ENCODE data around the gene MLH1.
"Not testable (repeated sequence)": the region's sequence is repeated elsewhere in the genome, so short reads cannot be mapped to it uniquely, and the experiment has no call there.

Gene MLH1

GRCh38 chr3:37055077-37055476 is 61.8 kb downstream of the MLH1 start:
- H3K36me3 ChIP-seq (ENCODE audit: control insufficient read depth, insufficient read depth, low read length), result peaks cover 90% of the 10 kb centered on the region

GRCh38 chr3:37056826-37057225 is 63.5 kb downstream of the MLH1 start:
- Histone ChIP-seq H3K9me3 (ENCODE audit: control insufficient read depth, low read length) (no peaks in the 10 kb centered on the region), H3K4me3 (ENCODE audit: extremely low read depth, insufficient read depth, low read length, poor library complexity, severe bottlenecking) (no peak overlapping the region), H3K4me1 (ENCODE audit: control insufficient read depth, insufficient read depth, low read length, poor library complexity, severe bottlenecking) (peaks cover 9% of the 10 kb centered on the region), H3K27ac (ENCODE audit: low read depth, low read length, severe bottlenecking) (no peak overlapping the region), H3K36me3 (ENCODE audit: control insufficient read depth, insufficient read depth, low read length) (peaks cover 88% of the 10 kb centered on the region)

More at GRCh38 chr3:37055077-37055476, 61.8 kb downstream of the MLH1 start:
- H3K9me3 ChIP-seq (ENCODE audit: control insufficient read depth, low read length); H3K4me3 ChIP-seq (ENCODE audit: extremely low read depth, insufficient read depth, low read length, poor library complexity, severe bottlenecking): not testable (repeated sequence)
- Histone ChIP-seq H3K4me1 (ENCODE audit: control insufficient read depth, insufficient read depth, low read length, poor library complexity, severe bottlenecking) (peaks cover 15% of the 10 kb centered on the region), H3K27ac (ENCODE audit: low read depth, low read length, severe bottlenecking) (peak overlapping the region; percentile 75)
- 91 to 97% methylated on average over 2 to 7 of the region's 8 CpGs for WGBS, 2 experiments (ENCODE audit: insufficient coverage in 2 of 2)

GRCh38 chr3:37058117-37058516 is 64.8 kb downstream of the MLH1 start:
- Histone ChIP-seq H3K9me3 (ENCODE audit: control insufficient read depth, low read length) (no peaks in the 10 kb centered on the region), H3K4me3 (ENCODE audit: extremely low read depth, insufficient read depth, low read length, poor library complexity, severe bottlenecking) (no peak overlapping the region), H3K36me3 (ENCODE audit: control insufficient read depth, insufficient read depth, low read length) (peaks cover 89% of the 10 kb centered on the region), H3K4me1 (ENCODE audit: control insufficient read depth, insufficient read depth, low read length, poor library complexity, severe bottlenecking) (peaks cover 9% of the 10 kb centered on the region), H3K27ac (ENCODE audit: low read depth, low read length, severe bottlenecking) (no peak overlapping the region)
- 96 to 100% methylated on average over 3 to 5 of the region's 5 CpGs for WGBS, 2 experiments (ENCODE audit: insufficient coverage in 2 of 2)

GRCh38 chr3:37064747-37065146 is 71.4 kb downstream of the MLH1 start:
- Histone ChIP-seq H3K36me3 (ENCODE audit: control insufficient read depth, insufficient read depth, low read length) (peaks cover 60% of the 10 kb centered on the region), H3K27ac (ENCODE audit: low read depth, low read length, severe bottlenecking) (no peak overlapping the region), H3K9me3 (ENCODE audit: control insufficient read depth, low read length) (no peaks in the 10 kb centered on the region), H3K4me1 (ENCODE audit: control insufficient read depth, insufficient read depth, low read length, poor library complexity, severe bottlenecking) (no peaks in the 10 kb centered on the region), H3K4me3 (ENCODE audit: extremely low read depth, insufficient read depth, low read length, poor library complexity, severe bottlenecking) (no peak overlapping the region)
- 87 to 94% methylated on average over 3 of the region's 3 CpGs for WGBS, 2 experiments (ENCODE audit: insufficient coverage in 2 of 2)

- Histone ChIP-seq H3K4me3 (ENCODE audit: extremely low read depth, insufficient read depth, low read length, poor library complexity, severe bottlenecking) (no peak overlapping the region), H3K36me3 (ENCODE audit: control insufficient read depth, insufficient read depth, low read length) (peaks cover 56% of the 10 kb centered on the region), H3K9me3 (ENCODE audit: control insufficient read depth, low read length) (no peaks in the 10 kb centered on the region), H3K27ac (ENCODE audit: low read depth, low read length, severe bottlenecking) (no peak overlapping the region), H3K4me1 (ENCODE audit: control insufficient read depth, insufficient read depth, low read length, poor library complexity, severe bottlenecking) (no peaks in the 10 kb centered on the region)
- WGBS, 2 experiments (ENCODE audit: insufficient coverage in 2 of 2), result 92 to 100% methylated on average over 1 to 2 of the region's 3 CpGs
Measured at GRCh38 chr3:37067577-37067976, 74.3 kb downstream of the MLH1 start.

GRCh38 chr3:37068031-37068430 is 74.7 kb downstream of the MLH1 start:
- H3K4me3 ChIP-seq (ENCODE audit: extremely low read depth, insufficient read depth, low read length, poor library complexity, severe bottlenecking), result no peak overlapping the region
- 80 to 100% methylated on average over 1 of the region's 1 CpG for WGBS, 2 experiments (ENCODE audit: insufficient coverage in 2 of 2)
- H3K27ac ChIP-seq (ENCODE audit: low read depth, low read length, severe bottlenecking), result no peak overlapping the region
- H3K4me1 ChIP-seq (ENCODE audit: control insufficient read depth, insufficient read depth, low read length, poor library complexity, severe bottlenecking), result no peaks in the 10 kb centered on the region
- no peaks in the 10 kb centered on the region for H3K9me3 ChIP-seq (ENCODE audit: control insufficient read depth, low read length)
- H3K36me3 ChIP-seq (ENCODE audit: control insufficient read depth, insufficient read depth, low read length), result peaks cover 56% of the 10 kb centered on the region

GRCh38 chr3:37071921-37072320 is 78.6 kb downstream of the MLH1 start:
- 88 to 100% methylated on average over 1 of the region's 3 CpGs for WGBS, 2 experiments (ENCODE audit: insufficient coverage in 2 of 2)
- Histone ChIP-seq H3K36me3 (ENCODE audit: control insufficient read depth, insufficient read depth, low read length) (peaks cover 47% of the 10 kb centered on the region), H3K4me3 (ENCODE audit: extremely low read depth, insufficient read depth, low read length, poor library complexity, severe bottlenecking) (no peak overlapping the region), H3K4me1 (ENCODE audit: control insufficient read depth, insufficient read depth, low read length, poor library complexity, severe bottlenecking) (peaks cover 9% of the 10 kb centered on the region), H3K27ac (ENCODE audit: low read depth, low read length, severe bottlenecking) (no peak overlapping the region), H3K9me3 (ENCODE audit: control insufficient read depth, low read length) (no peaks in the 10 kb centered on the region)

GRCh38 chr3:37072892-37073291 is 79.6 kb downstream of the MLH1 start:
- peaks cover 47% of the 10 kb centered on the region for H3K36me3 ChIP-seq (ENCODE audit: control insufficient read depth, insufficient read depth, low read length)
- no peaks in the 10 kb centered on the region for H3K9me3 ChIP-seq (ENCODE audit: control insufficient read depth, low read length)
- H3K4me3 ChIP-seq (ENCODE audit: extremely low read depth, insufficient read depth, low read length, poor library complexity, severe bottlenecking), result no peak overlapping the region
- no peak overlapping the region for H3K27ac ChIP-seq (ENCODE audit: low read depth, low read length, severe bottlenecking)
- 86 to 95% methylated on average over 1 to 2 of the region's 2 CpGs for WGBS, 2 experiments (ENCODE audit: insufficient coverage in 2 of 2)
- peaks cover 9% of the 10 kb centered on the region for H3K4me1 ChIP-seq (ENCODE audit: control insufficient read depth, insufficient read depth, low read length, poor library complexity, severe bottlenecking)

GRCh38 chr3:37074178-37074577 is 80.9 kb downstream of the MLH1 start:
- no peak overlapping the region for H3K27ac ChIP-seq (ENCODE audit: low read depth, low read length, severe bottlenecking)
- whole genome bisulfite sequencing, 2 experiments (ENCODE audit: insufficient coverage in 2 of 2), result 0 to 63% methylated on average over 1 to 3 of the region's 3 CpGs
- no peaks in the 10 kb centered on the region for H3K9me3 ChIP-seq (ENCODE audit: control insufficient read depth, low read length)
- no peak overlapping the region for H3K4me3 ChIP-seq (ENCODE audit: extremely low read depth, insufficient read depth, low read length, poor library complexity, severe bottlenecking)
- H3K36me3 ChIP-seq (ENCODE audit: control insufficient read depth, insufficient read depth, low read length), result peaks cover 46% of the 10 kb centered on the region
- H3K4me1 ChIP-seq (ENCODE audit: control insufficient read depth, insufficient read depth, low read length, poor library complexity, severe bottlenecking), result peaks cover 9% of the 10 kb centered on the region

GRCh38 chr3:37075955-37076354 is 82.6 kb downstream of the MLH1 start:
- Histone ChIP-seq H3K9me3 (ENCODE audit: control insufficient read depth, low read length) (no peaks in the 10 kb centered on the region), H3K4me3 (ENCODE audit: extremely low read depth, insufficient read depth, low read length, poor library complexity, severe bottlenecking) (no peak overlapping the region), H3K4me1 (ENCODE audit: control insufficient read depth, insufficient read depth, low read length, poor library complexity, severe bottlenecking) (peaks cover 9% of the 10 kb centered on the region), H3K27ac (ENCODE audit: low read depth, low read length, severe bottlenecking) (no peak overlapping the region), H3K36me3 (ENCODE audit: control insufficient read depth, insufficient read depth, low read length) (peaks cover 49% of the 10 kb centered on the region)
- WGBS, 2 experiments (ENCODE audit: insufficient coverage in 2 of 2), result no CpG with 5 or more reads among the region's 1 CpG

GRCh38 chr3:37082317-37082716 is 89.0 kb downstream of the MLH1 start:
- Histone ChIP-seq H3K9me3 (ENCODE audit: control insufficient read depth, low read length) (no peaks in the 10 kb centered on the region), H3K36me3 (ENCODE audit: control insufficient read depth, insufficient read depth, low read length) (peaks cover 46% of the 10 kb centered on the region), H3K27ac (ENCODE audit: low read depth, low read length, severe bottlenecking) (no peak overlapping the region), H3K4me1 (ENCODE audit: control insufficient read depth, insufficient read depth, low read length, poor library complexity, severe bottlenecking) (no peaks in the 10 kb centered on the region), H3K4me3 (ENCODE audit: extremely low read depth, insufficient read depth, low read length, poor library complexity, severe bottlenecking) (no peak overlapping the region)
- 92 to 100% methylated on average over 1 to 2 of the region's 3 CpGs for WGBS, 2 experiments (ENCODE audit: insufficient coverage in 2 of 2)

Measured in mesodermal cell (in vitro differentiated cells).